GM19455 (cell line): ENCODE results near the gene ETS1.
"Not testable (repeated sequence)": the region's sequence is repeated elsewhere in the genome, so short reads cannot be mapped to it uniquely, and the experiment has no call there.

Experiments used
- ATAC-seq: cut with Tn5 transposase; IDR thresholded peaks from one replicate; pipeline ENCODE4 v1.9.1; 2021; ENCODE audit not compliant: unreplicated experiment

ETS1 gene

DNA sequence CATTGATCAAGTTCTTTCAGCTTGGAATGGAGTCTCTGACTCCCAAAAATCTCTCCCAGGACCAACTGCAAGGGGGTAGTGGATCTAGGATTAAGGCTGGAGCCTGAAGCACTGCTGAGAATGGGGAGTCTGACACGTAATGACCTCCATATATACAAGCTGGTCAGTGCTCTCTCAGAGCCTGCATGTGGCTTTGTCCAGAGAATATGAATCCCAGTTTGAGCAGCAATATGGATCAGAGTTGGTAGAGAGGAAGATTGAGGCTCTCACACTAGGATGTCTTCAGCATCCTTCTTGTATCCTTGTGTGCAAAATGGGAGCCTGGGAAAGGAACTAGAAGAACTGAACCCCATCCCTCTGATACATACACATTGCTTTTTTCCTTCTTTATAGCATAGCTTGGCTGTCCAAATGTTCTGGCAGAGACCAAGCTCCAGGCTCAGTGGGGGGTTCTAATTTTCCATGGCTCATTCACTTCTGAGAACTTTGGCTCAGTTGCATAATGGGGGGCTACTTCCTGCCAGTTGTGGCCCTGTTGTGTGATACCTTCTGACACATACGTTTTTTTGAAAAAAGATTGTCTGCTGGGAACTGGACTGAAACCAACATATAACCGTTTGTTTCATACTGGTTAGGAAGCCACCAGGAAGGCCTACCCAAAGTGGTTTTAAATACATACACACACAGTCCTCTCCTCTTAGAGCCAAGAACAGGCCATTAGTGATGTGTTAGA is 138.2 kb downstream of the ETS1 start:
- no peak for ATAC-seq

DNA sequence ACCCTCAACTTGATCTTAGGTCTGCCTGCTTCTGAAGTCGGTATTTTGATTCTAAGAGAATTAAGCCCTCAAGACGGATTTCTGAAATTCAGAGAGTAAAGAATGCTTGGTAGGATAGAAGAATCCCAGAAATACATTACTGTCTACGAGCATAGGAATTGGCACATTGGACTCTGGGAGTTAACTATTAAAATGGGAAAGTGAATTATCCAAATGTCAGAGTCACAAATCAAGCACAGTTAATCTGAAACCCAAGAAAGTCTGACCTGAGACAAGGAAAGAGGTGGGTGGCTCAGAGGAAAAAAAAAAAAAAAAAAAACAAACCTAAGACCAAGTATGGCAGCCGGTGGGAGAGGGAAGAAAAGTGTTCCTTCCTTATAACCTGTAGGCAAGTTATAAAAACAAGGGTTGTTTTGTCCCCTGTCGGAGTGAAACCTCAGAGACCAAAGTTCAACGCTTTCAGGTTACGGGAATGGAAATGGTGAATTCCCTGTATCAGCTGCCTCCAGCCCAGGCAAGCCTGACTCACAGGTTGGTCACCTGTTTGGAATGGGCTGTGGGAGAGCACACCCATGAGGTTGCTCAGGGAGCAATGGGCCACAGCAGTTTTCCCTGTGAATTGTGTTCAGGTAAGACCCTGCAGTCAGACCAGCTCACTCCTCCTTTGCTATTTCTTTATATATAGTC is 139.0 kb downstream of the ETS1 start:
- no peak for ATAC-seq

GRCh38 chr11:128447233-128447632 is 140.1 kb downstream of the ETS1 start:
- ATAC-seq: no peak

- ATAC-seq: not testable (repeated sequence)
These were observed 141.4 kb downstream of the ETS1 start for GRCh38 chr11:128445921-128446320.

DNA sequence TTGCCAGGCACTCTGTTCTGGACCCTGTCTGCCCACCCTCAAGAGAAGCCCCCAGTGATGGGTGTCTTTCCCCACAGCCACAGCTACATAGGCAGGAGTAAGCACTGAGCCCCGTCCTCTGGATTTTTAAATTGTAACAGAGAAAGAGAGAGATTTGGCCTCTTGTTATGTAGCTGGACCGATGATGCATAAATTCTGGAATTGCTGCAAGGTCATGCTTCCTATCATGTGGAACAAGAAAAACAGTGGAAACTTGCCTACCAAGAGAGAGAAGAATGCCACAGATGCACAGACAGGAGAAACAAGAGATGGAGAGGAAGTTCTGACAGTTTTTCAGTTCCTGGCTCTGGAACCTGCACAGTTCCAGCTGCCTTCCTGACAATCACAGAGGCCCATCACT is 150.2 kb downstream of the ETS1 start:
- ATAC-seq: no peak

GRCh38 chr11:128434818-128435217 is 152.5 kb downstream of the ETS1 start:
- no peak for ATAC-seq

DNA sequence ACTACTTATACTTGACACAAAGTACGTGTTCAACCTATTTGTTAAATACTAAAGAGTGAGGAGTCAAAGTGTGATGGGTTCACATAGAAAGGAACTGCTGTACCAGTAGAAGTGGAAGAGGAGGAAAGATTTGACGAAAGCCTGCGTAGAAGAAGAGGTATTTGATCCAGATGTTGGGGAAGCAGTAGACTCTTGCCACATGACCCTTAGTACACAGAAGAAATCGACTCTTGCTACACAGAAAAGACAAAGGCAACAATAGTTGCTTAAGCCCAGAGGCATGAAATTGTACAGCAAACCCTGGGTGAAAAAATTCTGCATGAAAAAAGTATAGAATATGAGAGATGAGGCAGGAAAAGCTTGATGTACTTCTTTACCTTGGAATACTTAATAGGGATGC is 152.9 kb downstream of the ETS1 start:
- no peak for ATAC-seq

GRCh38 chr11:128432926-128433325 is 154.4 kb downstream of the ETS1 start:
- ATAC-seq: no peak

- ATAC-seq: no peak
These were observed 155.4 kb downstream of the ETS1 start for GRCh38 chr11:128431931-128432330.

- no peak for ATAC-seq
These were observed 158.4 kb downstream of the ETS1 start for GRCh38 chr11:128428935-128429334.

GRCh38 chr11:128424851-128425285 is 162.5 kb downstream of the ETS1 start:
- ATAC-seq: no peak

GRCh38 chr11:128424271-128424711 is 163.1 kb downstream of the ETS1 start:
- ATAC-seq: no peak

DNA sequence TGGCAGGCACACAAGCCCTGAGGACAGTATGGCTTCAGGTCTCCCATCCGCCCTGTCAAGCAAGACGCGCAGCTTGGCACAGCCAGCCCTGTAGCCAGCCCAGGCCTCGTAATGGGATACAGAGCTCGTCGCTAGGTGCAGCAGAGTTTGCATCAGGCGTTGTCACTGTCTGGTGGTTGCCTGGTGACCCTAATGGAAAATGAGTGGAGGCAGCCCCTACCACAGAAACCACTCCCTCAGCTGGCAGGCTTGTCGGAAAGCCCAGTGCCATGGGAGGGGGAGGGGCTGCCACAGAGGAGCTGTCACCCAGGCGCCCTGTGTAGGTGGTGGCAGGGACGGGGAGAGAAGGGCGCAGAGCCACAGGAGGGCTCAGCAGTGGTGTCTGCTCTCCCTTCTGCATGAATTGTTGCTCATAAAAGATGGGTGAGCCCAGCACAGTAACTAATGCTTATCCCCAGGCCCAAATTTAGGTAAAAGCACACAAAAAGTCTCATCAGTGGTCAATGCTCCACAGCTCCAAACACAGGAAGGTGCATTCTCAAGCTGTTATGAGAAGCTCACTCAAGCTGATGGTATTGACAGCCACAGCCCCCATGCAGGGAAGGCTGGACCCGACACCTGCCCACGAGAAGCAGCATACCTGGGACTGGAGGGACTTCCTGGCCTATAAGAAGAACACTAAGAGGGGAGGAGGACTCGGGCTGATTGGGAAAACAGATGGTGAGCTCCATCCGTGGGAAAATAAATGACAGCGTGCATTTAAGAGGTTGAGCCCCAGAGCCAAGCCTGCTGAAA is 164.6 kb downstream of the ETS1 start:
- no peak for ATAC-seq

- no peak for ATAC-seq
These were observed 165.6 kb downstream of the ETS1 start for GRCh38 chr11:128421577-128422330.

GRCh38 chr11:128420951-128421350 is 166.4 kb downstream of the ETS1 start:
- no peak for ATAC-seq

- no peak for ATAC-seq
These were observed 167.1 kb downstream of the ETS1 start for GRCh38 chr11:128420265-128420664.

- no peak for ATAC-seq
These were observed 168.2 kb downstream of the ETS1 start for GRCh38 chr11:128419012-128419767.

GRCh38 chr11:128417607-128418324 is 169.6 kb downstream of the ETS1 start:
- no peak for ATAC-seq

DNA sequence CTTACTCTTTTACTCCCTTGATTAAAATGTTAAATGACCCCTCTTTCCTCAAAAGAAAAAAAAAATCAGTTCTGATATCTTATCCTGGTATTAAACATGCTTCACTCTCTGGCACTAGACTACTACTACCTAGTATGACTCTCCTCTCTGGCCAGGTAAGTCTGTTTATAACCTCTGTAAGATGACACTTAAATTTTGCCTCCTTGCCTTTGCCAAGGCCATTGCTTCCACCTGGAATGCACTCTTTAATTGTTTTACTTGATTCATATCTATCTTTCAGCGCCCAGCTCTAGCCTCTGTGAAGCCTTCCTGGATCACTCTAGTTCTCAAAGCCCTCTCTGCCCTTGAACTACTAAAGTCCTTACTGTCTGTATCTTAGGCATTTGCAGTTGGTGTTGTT is 170.4 kb downstream of the ETS1 start:
- ATAC-seq: no peak

DNA sequence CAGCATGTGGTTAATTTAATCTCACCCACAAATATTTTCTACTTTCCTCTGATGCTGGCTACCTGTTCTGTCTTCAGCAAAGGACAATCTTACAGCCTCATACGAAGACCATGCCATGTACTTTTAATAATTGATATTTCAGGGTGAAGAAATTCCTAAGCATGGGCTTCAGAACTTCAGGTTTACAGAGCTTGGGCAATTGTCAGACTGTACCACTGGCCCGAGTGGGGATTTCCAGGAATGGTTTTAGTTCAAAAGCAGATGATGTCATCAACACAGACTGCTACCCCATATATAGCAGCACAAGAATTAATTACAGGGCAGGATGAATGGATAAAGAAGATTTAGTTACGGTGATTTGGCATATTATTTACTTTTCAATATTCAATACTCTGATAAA is 171.8 kb downstream of the ETS1 start:
- ATAC-seq: no peak
